ENCODE data around the gene IL3.

Gene IL3

GRCh38 chr5:132110930-132111329 is 50.5 kb downstream of the IL3 start:
- no peaks in the 10 kb centered on the region for H3K27me3 ChIP-seq (ENCODE audit: low read depth, low read length)
- no peak overlapping the region for H3K4me3 ChIP-seq (ENCODE audit: low read depth in 1 of 2, low read length in 2 of 2)
- H3K27ac ChIP-seq (ENCODE audit: low read length), result no peak overlapping the region
- no peaks in the 10 kb centered on the region for H3K36me3 ChIP-seq (ENCODE audit: control insufficient read depth in 1 of 2, insufficient read depth in 2 of 2, low read length in 2 of 2)
- peaks cover 0 to 6% of the 10 kb centered on the region in 2 donors for H3K9me3 ChIP-seq (ENCODE audit: control insufficient read depth in 1 of 2, low read length in 2 of 2)
- H3K4me1 ChIP-seq (ENCODE audit: control insufficient read depth in 1 of 2, insufficient read depth in 2 of 2, low read length in 2 of 2), result no peaks in the 10 kb centered on the region

GRCh38 chr5:132112111-132112510 is 51.7 kb downstream of the IL3 start:
- H3K4me3 ChIP-seq (ENCODE audit: low read depth in 1 of 2, low read length in 2 of 2), result no peak overlapping the region
- peaks cover 0 to 6% of the 10 kb centered on the region in 2 donors for H3K9me3 ChIP-seq (ENCODE audit: control insufficient read depth in 1 of 2, low read length in 2 of 2)
- no peaks in the 10 kb centered on the region for H3K4me1 ChIP-seq (ENCODE audit: control insufficient read depth in 1 of 2, insufficient read depth in 2 of 2, low read length in 2 of 2)
- no peak overlapping the region for H3K27ac ChIP-seq (ENCODE audit: low read length)
- H3K36me3 ChIP-seq (ENCODE audit: control insufficient read depth in 1 of 2, insufficient read depth in 2 of 2, low read length in 2 of 2), result no peaks in the 10 kb centered on the region
- no peaks in the 10 kb centered on the region for H3K27me3 ChIP-seq (ENCODE audit: low read depth, low read length)

Data from muscle layer of duodenum (tissue), 2 donors.